CD14-positive monocyte (primary cell): ENCODE measurements around the gene SHMT2. TPM values are rescaled to one million over a fixed set of nuclear protein-coding genes. Genes with fewer than 3 reads are reported as not detected.

Experiments used
- DNase-seq, 3 donors: peaks; one replicate each; pipeline ENCODE4 v3.0.0-alpha.2; 2011 to 2022
- H2AFZ ChIP-seq: 2 replicates; pipeline ENCODE4 v1.6.0; 2012; ENCODE audit warnings: mild to moderate bottlenecking, low read depth, low read length, inconsistent platforms; ENCODE audit not compliant: insufficient read depth, poor library complexity, severe bottlenecking
- H3K27ac ChIP-seq, 2 donors: 1 replicate in 1 of 2; 2 replicates in 1 of 2; pipeline ENCODE4 v1.5.1; 2012 to 2013; ENCODE audit warnings: low read length in 2 of 2, control low read depth in 1 of 2, inconsistent platforms in 1 of 2, low read depth in 1 of 2, mild to moderate bottlenecking in 1 of 2
- H3K27me3 ChIP-seq, 2 donors: one replicate each; pipeline versions ENCODE4 v1.6.0 to v1.6.1; 2011 to 2013; ENCODE audit warnings: low read length in 2 of 2; ENCODE audit not compliant: control insufficient read depth in 2 of 2, insufficient read depth in 2 of 2
- H3K36me3 ChIP-seq, 2 donors: replicated peaks in 1 of 2; 1 replicate in 1 of 2; 2 replicates in 1 of 2; pipeline versions ENCODE4 v1.5.1 to v1.6.1; 2012 to 2013; ENCODE audit warnings: low read length in 2 of 2, control low read depth in 1 of 2, inconsistent platforms in 1 of 2, mild to moderate bottlenecking in 1 of 2; ENCODE audit not compliant: insufficient read depth in 2 of 2, control insufficient read depth in 1 of 2
- H3K4me1 ChIP-seq, 2 donors: 1 replicate in 1 of 2; 2 replicates in 1 of 2; pipeline versions ENCODE4 v1.5.1 to v1.6.1; 2012 to 2013; ENCODE audit warnings: low read length in 2 of 2, control low read depth in 1 of 2, inconsistent platforms in 1 of 2, mild to moderate bottlenecking in 1 of 2, moderate library complexity in 1 of 2; ENCODE audit not compliant: insufficient read depth in 2 of 2, control insufficient read depth in 1 of 2
- H3K4me2 ChIP-seq: replicated peaks from 2 replicates; pipeline ENCODE3; 2012; ENCODE audit warnings: low read length, moderate library complexity, mild to moderate bottlenecking; ENCODE audit not compliant: poor library complexity, severe bottlenecking; ENCODE audit errors: extremely low read depth
- H3K4me3 ChIP-seq, 3 experiments: fragments of 200-600 bp in 1 of 3; sonication (generic) in 1 of 3; replicated peaks in 1 of 3; 1 replicate in 2 of 3; 2 replicates in 1 of 3; pipeline ENCODE4 v1.5.1; 2011 to 2013; ENCODE audit warnings: low read length in 3 of 3, mild to moderate bottlenecking in 3 of 3, control low read depth in 2 of 3, low read depth in 2 of 3, inconsistent platforms in 1 of 3, moderate library complexity in 1 of 3
- H3K79me2 ChIP-seq: 2 replicates; pipeline ENCODE4 v1.6.0; 2012; ENCODE audit warnings: mild to moderate bottlenecking, control low read depth, inconsistent platforms, low read length, moderate library complexity; ENCODE audit not compliant: insufficient read depth
- H3K9ac ChIP-seq: 2 replicates; pipeline ENCODE4 v1.6.0; 2017; ENCODE audit warnings: low read length, mild to moderate bottlenecking; ENCODE audit not compliant: insufficient read depth, poor library complexity, severe bottlenecking
- H3K9me3 ChIP-seq, 2 donors: replicated peaks in 1 of 2; 1 replicate in 1 of 2; 2 replicates in 1 of 2; pipeline versions ENCODE4 v1.5.1 to v1.6.1; 2012 to 2013; ENCODE audit warnings: low read length in 2 of 2, control low read depth in 1 of 2; ENCODE audit not compliant: control insufficient read depth in 1 of 2, insufficient read depth in 1 of 2
- H4K20me1 ChIP-seq: 2 replicates; pipeline ENCODE4 v1.6.0; 2012; ENCODE audit warnings: mild to moderate bottlenecking, low read length, control low read depth, moderate library complexity; ENCODE audit not compliant: insufficient read depth
- H3K27ac Mint-ChIP-seq, 7 donors: one replicate each; pipeline ENCODE4 v1.8.0; 2020; ENCODE audit warnings: mild to moderate bottlenecking in 7 of 7, mixed read lengths in 7 of 7, moderate library complexity in 6 of 7, inconsistent platforms in 2 of 7
- H3K27me3 Mint-ChIP-seq, 3 donors: one replicate each; pipeline ENCODE4 v1.8.0; 2021 to 2022; ENCODE audit warnings: low read depth in 3 of 3, mild to moderate bottlenecking in 3 of 3, mixed read lengths in 3 of 3, moderate library complexity in 3 of 3, inconsistent platforms in 1 of 3
- H3K36me3 Mint-ChIP-seq, 2 donors: one replicate each; pipeline ENCODE4 v1.8.0; 2020; ENCODE audit warnings: mixed read lengths in 2 of 2, inconsistent platforms in 1 of 2, mild to moderate bottlenecking in 1 of 2
- H3K4me1 Mint-ChIP-seq: one replicate; pipeline ENCODE4 v1.8.0; 2020; ENCODE audit warnings: mild to moderate bottlenecking, mixed read lengths
- H3K4me3 Mint-ChIP-seq, 2 donors: one replicate each; pipeline ENCODE4 v1.8.0; 2020; ENCODE audit warnings: mild to moderate bottlenecking in 2 of 2, mixed read lengths in 2 of 2, moderate library complexity in 1 of 2
- H3K9me3 Mint-ChIP-seq, 7 donors: one replicate each; pipeline ENCODE4 v1.8.0; 2020 to 2022; ENCODE audit warnings: mixed read lengths in 7 of 7, mild to moderate bottlenecking in 6 of 7, moderate library complexity in 6 of 7, inconsistent platforms in 2 of 7
- WGBS: methylation state at CpG from one replicate; pipeline ENCODE4 v1.1.5; 2013; ENCODE audit warnings: missing lambda C conversion rate; ENCODE audit not compliant: insufficient coverage; 5-methylcytosine and 5-hydroxymethylcytosine counted together
- intact Hi-C, 2 donors: fragments of 100-400 bp; cut with micrococcal nuclease; formaldehyde crosslinking; loops; one replicate each; pipeline versions ENCODE4 v1.15.0 to v1.15.1; 2023
- polyA plus RNA-seq, 3 donors: library from polyadenylated mRNA; depleted of rRNA in 1 of 3; unstranded in 2 of 3; stranded (reverse) in 1 of 3; fragments of 300-500 nt in 2 of 3; fragments of >200 nt in 1 of 3; fragmentation: Illumina TruSeq in 2 of 3; gene quantifications; 1 replicate in 2 of 3; 2 replicates in 1 of 3; pipeline ENCODE4 v1.2.3, GENCODE V29; 2012 to 2021
- TF ChIP-seq, protein P1 (sequence below): fragments of 200-600 bp; IDR thresholded peaks from one replicate; pipeline ENCODE4 v1.8.0; 2022; ENCODE audit warnings: antibody characterized with exemption, mild to moderate bottlenecking

Gene SHMT2
- polyA plus RNA-seq, 3 donors: 36.8 to 52.0 (median 39.8) TPM

DNA sequence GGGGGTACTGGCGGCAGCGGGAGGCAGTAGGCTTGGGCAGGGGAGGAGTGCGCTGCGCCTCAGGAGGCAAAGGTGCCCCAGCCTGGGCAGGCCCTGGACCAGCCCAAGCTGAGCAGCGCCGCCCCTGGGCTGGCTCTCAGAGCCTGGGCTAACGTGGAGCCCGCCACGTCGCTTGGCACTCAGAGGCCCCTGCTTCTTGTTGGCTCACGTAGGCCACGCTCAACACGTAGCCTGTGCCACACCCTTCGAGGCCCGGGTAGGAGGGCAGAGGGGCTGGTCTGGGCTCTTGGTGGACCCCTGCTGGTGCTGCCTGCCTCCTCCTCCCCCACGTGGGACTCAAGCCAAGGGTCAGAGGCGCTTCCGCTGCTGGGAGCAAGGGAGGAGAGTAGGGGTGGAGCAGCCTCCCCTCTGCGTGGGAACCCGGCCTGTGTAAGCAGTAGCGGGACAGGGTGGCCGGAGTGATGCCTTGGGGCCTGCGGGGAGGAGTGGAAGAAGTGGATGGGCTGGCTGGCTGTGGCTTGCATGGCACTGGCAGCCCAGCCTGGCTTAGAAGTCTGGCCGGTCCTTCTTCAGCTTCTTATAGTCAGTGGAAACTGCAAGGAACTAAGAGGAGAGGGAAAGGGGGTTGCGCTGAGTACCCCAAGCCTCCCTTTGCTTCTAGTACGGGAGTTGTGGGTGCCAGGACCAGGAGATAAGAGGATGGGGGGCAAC is 5.7 kb downstream of the SHMT2 start:
- H3K9me3 ChIP-seq: peaks cover 0 to 28% of the 10 kb centered on the region in 2 donors
- H3K4me3 ChIP-seq: no peak overlapping the region
- H3K27me3 ChIP-seq: peaks cover 39 to 51% of the 10 kb centered on the region in 2 donors
- H3K36me3 ChIP-seq: peaks cover 32 to 39% of the 10 kb centered on the region in 2 donors
- 89% methylated on average over 16 of the region's 26 CpGs for WGBS
- peaks cover 38 to 55% of the 10 kb centered on the region in 2 donors for H3K4me1 ChIP-seq
- H3K9me3 Mint-ChIP-seq: peaks cover 0 to 21% (median 10%) of the 10 kb centered on the region in 7 donors
- no peak for DNase-seq
- peak overlapping the region in 1 of 2 donors; percentile 26 for H3K4me3 Mint-ChIP-seq
- peak overlapping the region in 1 of 7 donors; percentile 44 for H3K27ac Mint-ChIP-seq
- intact Hi-C loops: no loop called here
- TF ChIP-seq, protein P1, sequence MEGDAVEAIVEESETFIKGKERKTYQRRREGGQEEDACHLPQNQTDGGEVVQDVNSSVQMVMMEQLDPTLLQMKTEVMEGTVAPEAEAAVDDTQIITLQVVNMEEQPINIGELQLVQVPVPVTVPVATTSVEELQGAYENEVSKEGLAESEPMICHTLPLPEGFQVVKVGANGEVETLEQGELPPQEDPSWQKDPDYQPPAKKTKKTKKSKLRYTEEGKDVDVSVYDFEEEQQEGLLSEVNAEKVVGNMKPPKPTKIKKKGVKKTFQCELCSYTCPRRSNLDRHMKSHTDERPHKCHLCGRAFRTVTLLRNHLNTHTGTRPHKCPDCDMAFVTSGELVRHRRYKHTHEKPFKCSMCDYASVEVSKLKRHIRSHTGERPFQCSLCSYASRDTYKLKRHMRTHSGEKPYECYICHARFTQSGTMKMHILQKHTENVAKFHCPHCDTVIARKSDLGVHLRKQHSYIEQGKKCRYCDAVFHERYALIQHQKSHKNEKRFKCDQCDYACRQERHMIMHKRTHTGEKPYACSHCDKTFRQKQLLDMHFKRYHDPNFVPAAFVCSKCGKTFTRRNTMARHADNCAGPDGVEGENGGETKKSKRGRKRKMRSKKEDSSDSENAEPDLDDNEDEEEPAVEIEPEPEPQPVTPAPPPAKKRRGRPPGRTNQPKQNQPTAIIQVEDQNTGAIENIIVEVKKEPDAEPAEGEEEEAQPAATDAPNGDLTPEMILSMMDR: no peak
- H3K36me3 Mint-ChIP-seq: peaks cover 48 to 54% of the 10 kb centered on the region in 2 donors
- peaks cover 62% of the 10 kb centered on the region for H4K20me1 ChIP-seq
- peaks cover 56% of the 10 kb centered on the region for H3K4me1 Mint-ChIP-seq
- H3K79me2 ChIP-seq: peaks cover 16% of the 10 kb centered on the region
- no peak overlapping the region for H3K9ac ChIP-seq
- no peak overlapping the region for H3K27ac ChIP-seq
- H3K4me2 ChIP-seq: no peak overlapping the region
- peaks cover 46 to 58% (median 48%) of the 10 kb centered on the region in 3 donors for H3K27me3 Mint-ChIP-seq
- H2AFZ ChIP-seq: no peak overlapping the region

DNA sequence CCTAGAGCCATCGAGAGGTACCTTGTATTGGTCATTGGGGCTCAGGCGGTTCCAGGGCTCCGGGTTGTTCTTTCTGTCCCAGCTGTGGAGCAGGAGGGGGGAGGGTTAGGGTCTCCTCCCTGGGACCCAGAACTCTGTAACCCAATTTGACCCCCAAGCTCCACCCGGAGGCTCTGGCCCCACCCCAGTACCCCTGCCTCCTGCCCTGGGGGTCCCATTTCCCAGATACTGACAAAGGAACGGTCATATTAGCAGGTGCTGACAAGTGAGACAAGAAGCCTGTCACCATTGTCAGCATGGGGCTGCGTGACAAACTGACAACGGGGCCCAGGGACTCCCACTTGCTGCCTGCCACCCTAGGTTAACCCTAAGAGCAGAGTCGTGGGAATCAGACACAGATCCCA is 6.2 kb downstream of the SHMT2 start:
- no peak for DNase-seq
- no peak overlapping the region for H2AFZ ChIP-seq
- peaks cover 52 to 54% of the 10 kb centered on the region in 2 donors for H3K36me3 Mint-ChIP-seq
- H3K4me1 Mint-ChIP-seq: peaks cover 56% of the 10 kb centered on the region
- H3K4me2 ChIP-seq: no peak overlapping the region
- peaks cover 52 to 64% (median 53%) of the 10 kb centered on the region in 3 donors for H3K27me3 Mint-ChIP-seq
- no peak overlapping the region for H3K27ac ChIP-seq
- WGBS: 56% methylated on average over 4 of the region's 8 CpGs
- peaks cover 10% of the 10 kb centered on the region for H3K79me2 ChIP-seq
- TF ChIP-seq, protein P1: no peak
- intact Hi-C loops: no loop called here
- peaks cover 0 to 30% of the 10 kb centered on the region in 2 donors for H3K9me3 ChIP-seq
- peaks cover 32 to 39% of the 10 kb centered on the region in 2 donors for H3K36me3 ChIP-seq
- H3K9me3 Mint-ChIP-seq: peaks cover 0 to 27% (median 14%) of the 10 kb centered on the region in 7 donors
- H3K27me3 ChIP-seq: peaks cover 43 to 57% of the 10 kb centered on the region in 2 donors
- H3K4me1 ChIP-seq: peaks cover 38 to 55% of the 10 kb centered on the region in 2 donors
- no peak overlapping the region for H3K4me3 ChIP-seq
- H3K9ac ChIP-seq: no peak overlapping the region
- peak overlapping the region in 1 of 7 donors; percentile 44 for H3K27ac Mint-ChIP-seq
- H3K4me3 Mint-ChIP-seq: peak overlapping the region in 1 of 2 donors; percentile 87
- peaks cover 64% of the 10 kb centered on the region for H4K20me1 ChIP-seq
